ENCODE measurements around the gene PDZD7. TPM values are rescaled to one million over a fixed set of nuclear protein-coding genes. Genes with fewer than 3 reads are reported as not detected.

PDZD7 gene
- total RNA-seq, 1 experiment from 2014 or later: 1.8 TPM

DNA sequence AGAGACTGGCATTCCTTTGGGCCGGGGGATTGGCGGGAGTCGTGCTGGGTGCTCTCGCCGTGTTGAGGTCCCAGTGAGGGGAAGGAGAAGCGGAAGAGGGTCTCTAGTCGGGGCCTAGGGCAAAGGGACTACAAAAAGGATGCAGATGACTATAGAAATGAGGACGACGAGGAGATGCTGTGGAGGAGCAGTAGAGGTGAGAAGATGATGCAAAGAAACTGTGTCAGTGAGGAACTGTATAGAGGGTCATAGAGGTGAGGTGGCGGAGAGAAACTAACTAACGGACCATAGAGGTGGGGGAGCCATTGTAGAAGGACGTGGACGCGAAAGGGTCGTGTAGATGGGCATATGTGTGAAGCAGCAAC, 43.3 kb downstream of the PDZD7 start:
- Histone ChIP-seq H3K9me3 (ENCODE audit: control insufficient read depth, insufficient read depth, low read depth, low read length) (no peaks in the 10 kb centered on the region), H3K4me1 (ENCODE audit: control insufficient read depth, insufficient read depth, low read length) (peaks cover 30% of the 10 kb centered on the region), H3K4me3 (ENCODE audit: low read depth in 2 of 2, low read length in 2 of 2) (peak overlapping the region; percentile 84 to 98), H3K27ac (ENCODE audit: low read length) (peak overlapping the region; percentile 95), H3K27me3 (ENCODE audit: control insufficient read depth, insufficient read depth, low read length) (no peaks in the 10 kb centered on the region), H3K36me3 (ENCODE audit: control insufficient read depth, insufficient read depth, low read length) (peaks cover 26% of the 10 kb centered on the region)
- TF ChIP-seq CTCF (IDR thresholded peaks at IDR 0.05): no peak
- TF ChIP-seq POLR2AphosphoS5 (IDR thresholded peaks at IDR 0.05; ENCODE audit: low read depth, low read length): no peak
- no peak for TF ChIP-seq TCF7L2 (IDR thresholded peaks at IDR 0.05; ENCODE audit: low read depth, low read length)
- TF ChIP-seq SIN3A (IDR thresholded peaks at IDR 0.05; ENCODE audit: borderline replicate concordance, insufficient read depth, low read depth, low read length): no peak
- no peak for TF ChIP-seq REST (IDR thresholded peaks at IDR 0.05; ENCODE audit: insufficient read depth in 1 of 2, low read depth in 2 of 2, low read length in 1 of 2)
- no TSS peak for BruUV-seq (replicated peaks)
- in situ Hi-C loops (cut with HindIII; ENCODE audit: low pct_unique_long_range_greater_than_20kb, low sequenced_read_pairs) (no loop called here), intact Hi-C loops (cut with micrococcal nuclease; ENCODE audit: unreplicated experiment) (no loop called here)
- ChIA-PET CTCF (no interaction called here), POLR2A (no interaction called here)
- DNase-seq (ENCODE audit: low read depth, low spot score) (no peak), ATAC-seq (peak; percentile 33)

DNA sequence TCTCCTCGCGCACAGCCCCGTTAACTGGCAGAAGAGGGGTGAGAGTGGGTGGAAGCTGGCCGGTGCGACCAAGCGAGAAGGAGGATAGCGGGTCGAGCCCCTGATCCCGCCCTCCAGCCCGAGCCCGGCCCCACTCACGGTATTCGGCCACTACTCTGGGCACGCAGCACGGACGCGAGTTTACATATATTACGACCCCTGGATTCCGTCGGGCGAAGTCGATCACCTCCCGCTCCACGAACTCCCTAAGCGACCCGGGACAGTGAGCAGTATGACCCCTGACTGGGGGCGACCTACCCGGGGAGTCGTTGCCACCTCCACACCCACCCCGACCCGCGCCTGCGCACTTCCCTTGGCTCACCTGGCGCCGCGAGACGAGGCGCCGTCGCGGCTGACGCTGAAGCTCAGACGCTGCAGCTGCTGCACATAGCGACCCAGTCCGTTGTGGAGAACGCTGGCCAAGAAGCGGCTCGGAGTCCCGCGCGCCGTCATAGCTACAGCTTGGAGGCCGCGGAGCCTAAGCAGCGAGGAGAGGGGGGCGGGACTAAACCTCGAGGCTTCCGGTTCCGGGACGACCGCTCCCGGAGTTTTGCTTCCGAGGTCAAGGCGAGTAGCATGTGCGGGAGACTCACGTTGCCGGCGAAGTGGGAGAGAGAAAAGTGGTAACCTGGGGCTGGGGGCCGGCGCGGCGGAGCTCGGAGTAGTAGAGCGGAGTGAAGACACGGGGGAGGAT, 43.8 kb downstream of the PDZD7 start, which contains the start of the genes MRPL43 and TWNK:
Gene MRPL43, minus strand, starts transcription at position 546 of the 733 bp plus-strand sequence. Its CDS starts 54 bp downstream, at position 492.
Gene TWNK, plus strand, starts transcription at position 592 of the 733 bp plus-strand sequence. CDS start 668 bp downstream, outside the sequence.
- POLR2A ChIA-PET: no interaction called here
- intact Hi-C loops (cut with micrococcal nuclease; ENCODE audit: unreplicated experiment): no loop called here

More for the DNA sequence above, 43.8 kb downstream of the PDZD7 start, which contains the start of the genes MRPL43 and TWNK:
- peak; percentile 95 for ATAC-seq
- in situ Hi-C loops (cut with HindIII; ENCODE audit: low pct_unique_long_range_greater_than_20kb, low sequenced_read_pairs): no loop called here
- BruUV-seq (replicated peaks): no TSS peak
- H3K36me3 ChIP-seq (ENCODE audit: control insufficient read depth, insufficient read depth, low read length): peaks cover 26% of the 10 kb centered on the region
- TF ChIP-seq REST (IDR thresholded peaks at IDR 0.05; ENCODE audit: insufficient read depth in 1 of 2, low read depth in 2 of 2, low read length in 1 of 2) (no peak), POLR2AphosphoS5 (IDR thresholded peaks at IDR 0.05; ENCODE audit: low read depth, low read length) (peak; percentile 84)
- peak within 1 kb of the TSS; percentile 84 to 98 for H3K4me3 ChIP-seq (ENCODE audit: low read depth in 2 of 2, low read length in 2 of 2)
- CTCF ChIA-PET: no interaction called here
- no peak for DNase-seq (ENCODE audit: low read depth, low spot score)
- H3K4me1 ChIP-seq (ENCODE audit: control insufficient read depth, insufficient read depth, low read length): peaks cover 30% of the 10 kb centered on the region
- no peaks in the 10 kb centered on the region for H3K9me3 ChIP-seq (ENCODE audit: control insufficient read depth, insufficient read depth, low read depth, low read length)
- peak within 1 kb of the TSS; percentile 95 for H3K27ac ChIP-seq (ENCODE audit: low read length)
- H3K27me3 ChIP-seq (ENCODE audit: control insufficient read depth, insufficient read depth, low read length): no peaks in the 10 kb centered on the region
